Kidney tubule cell (primary cell): ENCODE results near the gene KLF16.

Experiments used
- DNase-seq: peaks from one replicate; pipeline ENCODE4 v3.0.0-alpha.2; 2018; ENCODE audit warnings: low spot score

The KLF16 gene

DNA sequence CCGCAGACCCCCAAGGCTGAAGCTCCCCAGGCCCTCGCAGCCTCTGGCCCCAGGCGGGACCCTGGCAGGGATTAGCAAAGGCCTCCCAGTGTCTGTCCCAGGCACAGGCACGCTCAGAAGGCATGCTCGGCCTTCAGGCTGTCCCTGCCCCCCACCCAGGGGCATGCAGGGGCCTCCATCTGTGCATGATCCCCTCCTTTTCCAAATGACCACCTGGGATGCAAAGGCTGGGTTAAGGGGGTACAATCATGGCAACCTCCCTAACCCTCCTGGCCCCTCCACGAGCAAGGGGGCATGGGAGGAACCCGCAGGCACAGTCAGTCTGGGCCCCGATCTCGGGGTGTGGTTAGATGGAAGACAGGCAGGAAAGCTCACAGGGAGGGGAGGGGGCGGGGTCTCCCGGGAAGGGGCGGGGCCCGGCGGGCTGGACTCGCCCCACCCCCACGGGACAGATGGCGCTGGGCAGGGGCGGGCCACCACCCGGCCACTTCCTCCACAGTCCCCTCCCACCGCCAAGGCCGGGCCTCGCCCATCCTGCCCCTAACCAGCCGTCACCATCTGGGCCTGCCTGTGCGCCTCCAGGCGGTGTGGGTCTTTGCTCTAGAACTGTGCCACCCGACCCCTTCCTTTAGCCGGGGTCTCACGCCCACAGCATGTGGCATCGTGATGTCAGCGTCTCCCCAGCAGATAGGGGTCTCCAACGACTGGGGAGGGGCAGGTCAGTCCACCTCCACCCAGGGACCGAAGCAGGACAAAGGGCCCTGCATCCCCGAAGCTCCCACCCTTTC is 8.1 kb downstream of the KLF16 start:
- DNase-seq, result peak; percentile 51

- DNase-seq, result no peak
Observed at GRCh38 chr19:1854542-1855039, 8.8 kb downstream of the KLF16 start.

- DNase-seq, result no peak
Observed at GRCh38 chr19:1854039-1854541, 9.3 kb downstream of the KLF16 start.

- DNase-seq, result peak; percentile 83
Observed at GRCh38 chr19:1853295-1854038, 9.9 kb downstream of the KLF16 start.

- no peak for DNase-seq
Observed at GRCh38 chr19:1852581-1853128, 10.7 kb downstream of the KLF16 start.

DNA sequence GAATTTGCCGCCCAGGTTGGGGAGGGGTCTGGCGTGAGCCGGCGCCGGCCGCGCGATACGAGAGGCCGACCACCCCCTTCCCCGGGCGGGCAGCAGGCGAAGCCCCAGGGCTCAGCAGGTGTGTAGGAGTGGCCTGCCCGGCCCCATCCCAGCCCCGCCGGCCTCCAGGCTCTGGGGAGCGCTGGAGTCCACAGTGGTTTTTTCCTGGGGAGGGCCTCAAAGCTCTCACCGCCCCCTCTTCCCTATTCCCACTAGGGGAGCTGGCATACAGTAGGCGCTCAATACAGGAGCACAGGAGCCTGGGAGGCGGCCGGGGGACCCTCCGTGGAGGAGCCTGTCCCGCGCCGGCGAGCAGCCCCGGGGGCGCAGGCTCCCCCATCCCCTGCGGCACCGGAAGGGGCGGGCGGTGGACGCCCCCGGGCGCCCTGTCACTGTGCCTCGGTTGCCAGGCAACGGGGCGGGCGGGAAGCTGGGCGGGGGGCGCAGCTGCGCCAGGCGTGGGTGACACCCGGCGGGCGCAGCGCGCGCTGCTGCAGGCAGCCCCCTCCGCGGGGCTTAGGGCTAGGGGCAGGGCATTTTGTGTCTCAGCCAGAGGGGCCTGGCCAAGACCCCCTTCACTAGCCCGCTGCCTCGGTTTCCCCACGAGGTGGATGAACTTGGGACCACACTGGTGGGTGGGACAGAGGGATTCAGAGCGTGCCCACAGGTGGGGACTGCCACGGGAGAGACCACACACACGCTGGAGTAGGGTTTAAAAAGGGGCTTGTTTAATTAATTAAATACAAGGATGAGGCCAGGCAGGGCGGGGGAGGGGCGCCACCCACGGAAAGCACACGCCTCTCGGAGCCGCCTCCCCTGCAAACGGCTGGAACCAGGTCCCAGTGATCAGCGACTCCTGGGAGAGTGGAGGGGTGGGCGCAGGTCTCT is 11.5 kb downstream of the KLF16 start:
- DNase-seq, result no peak

GRCh38 chr19:1850809-1851653 is 12.3 kb downstream of the KLF16 start:
- DNase-seq, result peak; percentile 49

DNA sequence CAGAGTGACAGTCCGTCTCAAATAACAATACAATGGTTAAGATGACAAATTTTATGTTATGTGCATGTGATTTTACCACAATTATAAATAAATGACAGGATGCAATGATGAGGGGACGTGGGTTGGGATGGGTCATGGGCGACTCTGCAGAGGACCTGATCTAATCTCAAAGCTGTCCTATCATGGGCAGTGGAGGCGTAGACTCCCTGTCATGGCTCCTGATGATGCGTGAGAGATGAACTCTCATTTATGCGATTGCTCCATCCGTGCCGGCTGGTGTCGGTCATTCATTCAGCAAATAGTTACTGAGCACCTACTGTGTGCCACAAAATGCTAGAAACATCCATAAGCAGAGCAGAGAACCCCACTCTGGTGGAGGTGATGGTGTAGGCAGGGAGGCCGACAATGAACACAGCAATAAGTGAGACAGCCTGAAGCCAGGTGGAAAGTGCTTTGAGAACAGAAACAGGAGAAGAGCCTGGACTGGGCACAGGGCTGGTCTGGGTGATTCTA is 13.4 kb downstream of the KLF16 start:
- no peak for DNase-seq

DNA sequence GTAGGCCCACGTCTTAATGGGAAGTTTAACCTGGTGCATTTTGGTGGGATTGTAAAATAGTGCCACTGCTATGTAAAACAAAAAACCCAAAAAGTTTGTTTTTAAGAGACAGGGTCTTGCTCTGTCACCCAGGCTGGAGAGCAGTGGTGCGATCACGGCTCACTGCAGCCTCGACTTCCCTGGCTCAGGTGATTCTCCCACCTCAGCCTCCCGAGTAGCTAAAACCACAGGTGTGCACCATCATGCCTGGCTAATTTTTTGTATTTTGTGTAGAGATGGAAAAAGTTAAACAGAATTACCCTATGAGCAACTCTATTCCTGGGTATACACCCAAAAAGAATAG is 14.3 kb downstream of the KLF16 start:
- no peak for DNase-seq

DNA sequence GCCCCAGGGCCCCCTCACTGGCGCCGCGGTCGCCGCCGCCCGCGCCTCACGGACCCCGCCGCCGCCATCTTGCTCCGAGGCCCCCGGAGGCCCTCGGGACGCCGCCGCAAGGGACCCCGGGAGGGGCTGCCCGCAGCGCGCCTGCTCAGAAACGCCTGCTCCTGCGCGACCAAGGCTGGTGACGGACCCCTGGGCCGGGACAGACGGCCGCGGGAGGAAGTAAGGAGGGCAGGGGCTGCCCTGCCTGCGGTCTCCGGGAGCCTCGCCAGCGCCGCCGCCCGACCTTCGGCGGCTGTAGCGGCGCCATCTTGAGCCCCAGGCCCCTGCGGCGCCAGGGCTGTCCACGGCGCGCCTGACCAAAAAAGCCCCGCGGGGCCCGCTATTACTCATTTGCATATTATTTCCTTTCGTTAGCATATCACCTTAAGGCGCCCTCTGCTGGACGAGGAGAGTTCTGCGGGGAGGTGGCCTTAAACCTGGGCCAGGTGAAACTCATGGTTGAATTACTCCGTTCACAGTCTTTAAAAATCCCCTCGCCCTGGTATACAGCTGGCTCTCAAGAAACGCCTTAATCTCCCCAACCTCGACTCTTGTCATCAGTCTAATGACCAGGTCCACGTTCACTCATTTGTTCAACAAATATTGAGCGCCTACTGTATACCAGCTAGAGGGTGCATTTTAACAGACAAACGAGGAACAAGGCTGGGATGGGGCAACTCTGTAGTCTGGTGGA is 14.8 kb downstream of the KLF16 start, which contains the start of gene REXO1:
Gene REXO1 (minus strand): TSS at position 85 of the 733 bp plus-strand sequence. CDS start 125 bp downstream, outside the sequence.
- peak; percentile 96 for DNase-seq

GRCh38 chr19:1847684-1848398 is 15.5 kb downstream of the KLF16 start:
- DNase-seq, result peak; percentile 63

GRCh38 chr19:1847348-1847683 is 16.1 kb downstream of the KLF16 start:
- no peak for DNase-seq

DNA sequence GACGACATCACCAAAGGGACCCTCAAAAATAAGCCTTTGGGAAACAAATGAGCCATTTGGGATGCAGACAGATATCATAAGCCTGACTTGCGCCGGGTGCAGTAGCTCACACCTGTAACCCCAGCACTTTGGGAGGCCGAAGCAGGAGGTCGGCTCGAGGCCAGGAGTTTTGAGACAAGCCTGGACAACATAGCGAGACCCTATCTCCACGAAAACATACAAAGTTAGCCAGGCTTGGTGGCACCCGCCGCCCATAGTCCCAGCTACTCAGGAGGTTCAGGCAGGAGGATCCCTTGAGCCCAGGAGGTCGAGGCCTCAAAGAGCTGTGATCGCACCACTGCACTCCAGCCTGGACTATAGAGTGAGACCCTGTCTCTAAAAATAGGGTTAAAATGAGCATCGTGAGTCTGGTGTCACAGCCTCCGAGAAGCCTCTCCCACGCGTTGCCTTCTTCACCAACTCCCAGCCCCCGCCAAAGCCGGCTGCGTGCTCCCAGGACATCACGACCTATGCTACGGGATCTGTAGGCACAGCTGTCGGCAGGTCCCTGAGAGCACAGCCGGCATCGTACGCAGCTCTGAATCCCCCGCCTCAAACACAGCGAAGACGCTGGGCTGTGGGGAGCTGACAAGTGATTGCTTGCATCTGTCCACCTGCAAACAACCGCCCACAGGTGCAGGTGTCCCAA is 16.7 kb downstream of the KLF16 start:
- DNase-seq, result no peak

- DNase-seq, result no peak
Observed at GRCh38 chr19:1845642-1846041, 17.7 kb downstream of the KLF16 start.

DNA sequence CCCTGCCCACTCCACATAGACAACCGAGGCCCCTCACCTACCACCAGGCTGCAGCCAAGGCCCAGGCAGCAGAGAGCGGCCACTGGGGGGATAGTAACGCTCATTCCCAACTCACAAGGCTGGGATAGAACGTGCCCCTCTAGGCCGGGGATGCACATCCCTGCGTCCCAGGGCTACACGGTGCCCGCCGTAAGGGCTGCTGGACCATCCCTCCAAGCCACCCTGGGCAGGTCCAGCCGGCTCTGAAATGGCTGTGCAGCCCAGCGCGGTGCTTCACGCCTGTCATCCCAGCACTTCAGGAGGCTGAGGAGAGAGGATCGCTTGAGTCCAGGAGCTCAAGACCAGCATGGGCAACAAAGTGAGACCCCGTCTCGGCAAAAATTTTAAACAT is 18.3 kb downstream of the KLF16 start:
- DNase-seq, result no peak

DNA sequence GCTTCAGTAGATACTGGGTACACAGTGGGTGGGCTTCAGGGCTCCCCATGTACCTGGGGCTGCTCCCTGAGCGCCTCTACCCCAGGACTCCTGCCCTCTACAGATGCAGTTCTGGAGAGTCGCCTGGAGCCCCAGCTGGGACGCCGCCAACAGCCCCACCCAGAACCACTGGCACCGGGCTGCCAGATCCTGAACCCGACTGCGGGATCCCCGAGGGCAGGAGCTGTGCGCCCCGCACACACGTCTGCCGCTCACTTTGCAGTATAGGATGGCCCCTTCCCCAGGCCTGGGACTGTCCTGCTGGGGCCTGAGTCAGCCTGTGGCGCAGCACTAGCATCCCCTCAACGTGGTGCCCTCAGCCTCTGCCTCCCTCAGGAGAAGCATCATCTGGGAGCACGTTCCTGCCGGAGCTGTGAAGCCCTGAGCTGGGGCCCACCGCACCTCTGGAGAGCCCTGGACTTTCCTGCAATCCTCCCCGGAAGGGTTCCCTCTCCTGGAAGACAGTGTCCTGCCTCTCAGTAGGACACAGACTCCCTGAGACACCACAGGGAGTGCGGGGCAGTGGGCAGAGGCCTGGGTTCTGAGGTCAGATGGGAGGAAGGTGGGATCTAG is 18.8 kb downstream of the KLF16 start:
- no peak for DNase-seq

GRCh38 chr19:1843646-1844394 is 19.6 kb downstream of the KLF16 start:
- no peak for DNase-seq
